Suprapubic skin (tissue), 4 donors: Measurements from ENCODE around the gene NPC1L1. TPM values are rescaled to one million over a fixed set of nuclear protein-coding genes. Genes with fewer than 3 reads are reported as not detected.
"Not testable (repeated sequence)": the region's sequence is repeated elsewhere in the genome, so short reads cannot be mapped to it uniquely, and the experiment has no call there.

Experiments
- DNase-seq, 2 donors: peaks; one replicate each; pipeline ENCODE4 v3.0.0-alpha.2; 2019; ENCODE audit warnings: low spot score in 2 of 2
- H3K27ac ChIP-seq: fragments of 200-600 bp; sonication (generic); one replicate; pipeline ENCODE4 v1.5.1; 2019
- H3K27me3 ChIP-seq: fragments of 200-600 bp; sonication (generic); one replicate; pipeline ENCODE4 v1.5.1; 2019
- H3K36me3 ChIP-seq: fragments of 200-600 bp; sonication (generic); one replicate; pipeline ENCODE4 v1.5.1; 2019
- H3K4me1 ChIP-seq: fragments of 200-600 bp; sonication (generic); one replicate; pipeline ENCODE4 v1.5.1; 2019
- H3K4me3 ChIP-seq: fragments of 200-600 bp; sonication (generic); one replicate; pipeline ENCODE4 v1.5.1; 2019; ENCODE audit warnings: mild to moderate bottlenecking
- H3K9me3 ChIP-seq: fragments of 200-600 bp; sonication (generic); one replicate; pipeline ENCODE4 v1.5.1; 2019
- EP300 ChIP-seq: sonication (generic); formaldehyde crosslinking; IDR thresholded peaks from one replicate; pipeline ENCODE4 v1.6.1; 2017; ENCODE audit warnings: antibody characterized with exemption
- POLR2A ChIP-seq, 2 donors: fragments of 450-650 bp; IDR thresholded peaks; one replicate each; pipeline ENCODE4 v1.6.1; 2017; ENCODE audit warnings: antibody characterized with exemption in 2 of 2, mild to moderate bottlenecking in 2 of 2, moderate library complexity in 2 of 2
- POLR2AphosphoS5 ChIP-seq, 3 donors: sonication (generic); formaldehyde crosslinking; IDR thresholded peaks; one replicate each; pipeline ENCODE4 v1.6.1; 2017; ENCODE audit warnings: antibody characterized with exemption in 3 of 3
- WGBS: methylation state at CpG from one replicate; pipeline ENCODE4 v1.1.5; 2018; 5-methylcytosine and 5-hydroxymethylcytosine counted together
- total RNA-seq, 4 donors: library from RNA; depleted of rRNA; stranded (reverse); fragments of >200 nt; gene quantifications; one replicate each; pipeline ENCODE4 v1.1.0, GENCODE V29; 2016
- TF ChIP-seq, protein P1 (sequence below), 2 donors: fragments of 200-600 bp in 1 of 2; fragments of 450-650 bp in 1 of 2; sonication (generic) in 1 of 2; IDR thresholded peaks; one replicate each; pipeline ENCODE4 v1.5.1; 2016 to 2019; ENCODE audit warnings: antibody characterized with exemption in 2 of 2, mild to moderate bottlenecking in 1 of 2, moderate library complexity in 1 of 2

Gene NPC1L1
- total RNA-seq, 4 donors from 2014 or later = 0.24 TPM; not detected in 3

DNA sequence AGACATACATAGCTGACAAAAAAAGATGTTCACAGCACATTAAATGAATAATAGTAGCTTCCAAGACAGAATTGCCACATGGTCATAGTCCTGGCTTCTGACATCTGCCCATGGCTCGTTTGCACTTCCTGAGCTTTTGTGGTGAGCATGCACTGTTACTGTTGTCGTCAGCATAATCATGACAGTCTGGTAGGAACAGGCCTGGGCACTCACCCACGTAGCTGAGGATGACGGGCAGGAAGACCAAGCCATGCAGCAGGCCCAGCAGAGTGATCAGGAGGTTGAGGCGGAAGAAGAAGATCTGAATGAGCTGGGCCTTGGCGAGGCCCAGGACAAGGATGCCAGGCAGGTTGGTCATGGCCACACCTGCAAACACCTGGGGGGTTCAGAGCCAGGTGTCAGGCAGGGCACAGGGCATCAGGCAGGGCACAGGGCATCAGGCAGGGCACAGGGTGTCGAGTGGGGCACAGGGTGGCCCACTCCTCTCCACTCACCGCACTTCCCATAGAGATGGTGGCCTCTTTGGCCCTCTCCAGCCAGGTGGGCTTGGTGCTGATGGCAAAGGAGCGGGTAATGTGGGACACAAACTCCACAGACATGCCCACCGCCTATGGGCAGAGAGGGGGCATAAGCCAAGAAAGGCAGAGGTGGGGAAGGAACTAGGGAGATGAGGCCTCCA, 25.4 kb downstream of the NPC1L1 start:
- H3K4me3 ChIP-seq = no peak overlapping the region
- no peaks in the 10 kb centered on the region for H3K27me3 ChIP-seq
- no peaks in the 10 kb centered on the region for H3K4me1 ChIP-seq
- DNase-seq = no peak
- no peaks in the 10 kb centered on the region for H3K36me3 ChIP-seq
- H3K9me3 ChIP-seq = no peaks in the 10 kb centered on the region
- H3K27ac ChIP-seq = no peak overlapping the region
- no peak for TF ChIP-seq EP300
- TF ChIP-seq POLR2AphosphoS5 (IDR thresholded peaks at IDR 0.05) = no peak
- no peak for TF ChIP-seq POLR2A (IDR thresholded peaks at IDR 0.05)
- TF ChIP-seq, protein P1, sequence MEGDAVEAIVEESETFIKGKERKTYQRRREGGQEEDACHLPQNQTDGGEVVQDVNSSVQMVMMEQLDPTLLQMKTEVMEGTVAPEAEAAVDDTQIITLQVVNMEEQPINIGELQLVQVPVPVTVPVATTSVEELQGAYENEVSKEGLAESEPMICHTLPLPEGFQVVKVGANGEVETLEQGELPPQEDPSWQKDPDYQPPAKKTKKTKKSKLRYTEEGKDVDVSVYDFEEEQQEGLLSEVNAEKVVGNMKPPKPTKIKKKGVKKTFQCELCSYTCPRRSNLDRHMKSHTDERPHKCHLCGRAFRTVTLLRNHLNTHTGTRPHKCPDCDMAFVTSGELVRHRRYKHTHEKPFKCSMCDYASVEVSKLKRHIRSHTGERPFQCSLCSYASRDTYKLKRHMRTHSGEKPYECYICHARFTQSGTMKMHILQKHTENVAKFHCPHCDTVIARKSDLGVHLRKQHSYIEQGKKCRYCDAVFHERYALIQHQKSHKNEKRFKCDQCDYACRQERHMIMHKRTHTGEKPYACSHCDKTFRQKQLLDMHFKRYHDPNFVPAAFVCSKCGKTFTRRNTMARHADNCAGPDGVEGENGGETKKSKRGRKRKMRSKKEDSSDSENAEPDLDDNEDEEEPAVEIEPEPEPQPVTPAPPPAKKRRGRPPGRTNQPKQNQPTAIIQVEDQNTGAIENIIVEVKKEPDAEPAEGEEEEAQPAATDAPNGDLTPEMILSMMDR (IDR thresholded peaks at IDR 0.05) = no peak
- 61% methylated on average over 10 of the region's 10 CpGs for WGBS

DNA sequence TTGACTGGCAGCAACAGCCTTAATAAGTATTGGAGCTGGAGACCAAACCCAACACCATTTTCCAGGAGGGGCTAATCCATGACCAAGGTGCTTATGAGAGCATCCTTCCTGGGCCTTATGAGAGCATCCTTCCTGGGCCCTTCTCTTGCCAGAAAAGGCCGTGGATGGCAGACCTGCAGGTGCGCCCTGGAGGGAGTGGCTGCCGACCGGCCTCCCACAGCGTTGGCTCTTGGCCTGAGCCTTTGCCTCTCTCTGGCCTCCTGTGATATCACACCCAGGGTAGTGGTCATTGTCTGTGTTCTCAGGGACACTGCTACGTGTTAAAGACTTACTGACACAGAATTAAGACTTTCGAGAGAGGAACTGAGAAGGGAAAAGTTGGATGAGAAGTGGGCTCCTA, 28.4 kb downstream of the NPC1L1 start:
- H3K4me1 ChIP-seq = no peaks in the 10 kb centered on the region
- no peaks in the 10 kb centered on the region for H3K36me3 ChIP-seq
- no peak for DNase-seq
- 88% methylated on average over 7 of the region's 7 CpGs for WGBS
- no peak overlapping the region for H3K4me3 ChIP-seq
- TF ChIP-seq POLR2AphosphoS5 (IDR thresholded peaks at IDR 0.05) = no peak
- no peak for TF ChIP-seq POLR2A (IDR thresholded peaks at IDR 0.05)
- TF ChIP-seq, protein P1 (IDR thresholded peaks at IDR 0.05) = no peak
- no peak for TF ChIP-seq EP300
- H3K27me3 ChIP-seq = no peaks in the 10 kb centered on the region
- no peak overlapping the region for H3K27ac ChIP-seq
- no peaks in the 10 kb centered on the region for H3K9me3 ChIP-seq

DNA sequence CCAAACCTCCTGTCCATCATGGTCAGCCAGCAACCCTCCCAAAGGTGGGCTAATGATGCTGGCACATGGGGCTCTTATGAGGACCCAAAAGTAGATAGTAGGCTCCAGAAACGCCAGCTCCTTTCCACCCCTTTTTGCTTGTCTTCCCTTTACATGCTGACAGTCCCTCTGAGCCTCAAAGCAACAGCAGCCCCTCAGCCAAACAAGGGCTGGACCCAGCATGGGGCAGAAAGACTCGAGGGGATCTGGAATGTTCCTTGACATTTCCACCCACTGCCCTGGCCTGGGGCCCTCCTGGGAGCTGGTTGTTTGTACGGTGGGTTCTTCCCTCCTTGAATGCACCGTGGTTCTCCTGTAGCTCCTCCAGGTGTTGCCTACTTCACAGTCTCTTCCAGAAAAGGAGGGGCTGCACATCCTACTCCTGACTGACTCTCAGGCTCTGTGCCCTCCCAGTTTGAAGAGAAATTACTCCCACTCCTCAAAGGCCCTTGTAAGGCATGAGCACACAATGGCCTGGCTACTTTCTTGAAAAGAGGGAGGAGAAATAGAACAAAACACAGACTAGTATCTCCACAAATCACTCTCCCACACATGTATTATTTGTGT, 29.2 kb downstream of the NPC1L1 start:
- Histone ChIP-seq H3K27ac (no peak overlapping the region), H3K9me3 (no peaks in the 10 kb centered on the region), H3K4me1 (no peaks in the 10 kb centered on the region), H3K27me3 (no peaks in the 10 kb centered on the region), H3K4me3 (no peak overlapping the region), H3K36me3 (no peaks in the 10 kb centered on the region)
- WGBS = 49% methylated on average over 4 of the region's 4 CpGs
- no peak for DNase-seq
- TF ChIP-seq POLR2AphosphoS5 (IDR thresholded peaks at IDR 0.05) = no peak
- no peak for TF ChIP-seq POLR2A (IDR thresholded peaks at IDR 0.05)

DNA sequence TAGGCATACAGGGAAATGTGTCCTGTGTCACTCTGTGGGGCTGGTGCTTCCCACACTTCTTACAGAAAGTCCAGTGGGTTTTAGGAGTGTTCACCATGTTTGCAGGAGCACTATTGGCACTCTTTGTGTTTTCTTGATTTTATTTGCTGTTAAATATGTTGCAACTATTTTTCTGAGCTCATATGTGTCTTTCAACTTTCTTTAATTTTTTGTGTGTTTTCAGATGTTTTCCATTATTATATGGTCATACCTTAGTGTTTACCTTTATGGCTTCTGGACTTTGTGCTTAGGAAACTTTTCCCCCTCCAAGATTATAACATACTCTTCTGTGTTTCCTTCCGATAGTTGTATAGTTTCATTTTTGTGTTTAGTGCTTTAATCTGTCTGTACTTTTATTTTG, 29.9 kb downstream of the NPC1L1 start:
- no peak for DNase-seq
- Histone ChIP-seq H3K4me3 (no peak overlapping the region), H3K27me3 (no peaks in the 10 kb centered on the region), H3K27ac (no peak overlapping the region), H3K9me3 (no peaks in the 10 kb centered on the region), H3K4me1 (no peaks in the 10 kb centered on the region), H3K36me3 (no peaks in the 10 kb centered on the region)
- TF ChIP-seq EP300 (no peak), POLR2A (IDR thresholded peaks at IDR 0.05) (no peak), POLR2AphosphoS5 (IDR thresholded peaks at IDR 0.05) (no peak)
- TF ChIP-seq, protein P1 (IDR thresholded peaks at IDR 0.05) = no peak
- WGBS = 77% methylated on average over 1 of the region's 1 CpG

DNA sequence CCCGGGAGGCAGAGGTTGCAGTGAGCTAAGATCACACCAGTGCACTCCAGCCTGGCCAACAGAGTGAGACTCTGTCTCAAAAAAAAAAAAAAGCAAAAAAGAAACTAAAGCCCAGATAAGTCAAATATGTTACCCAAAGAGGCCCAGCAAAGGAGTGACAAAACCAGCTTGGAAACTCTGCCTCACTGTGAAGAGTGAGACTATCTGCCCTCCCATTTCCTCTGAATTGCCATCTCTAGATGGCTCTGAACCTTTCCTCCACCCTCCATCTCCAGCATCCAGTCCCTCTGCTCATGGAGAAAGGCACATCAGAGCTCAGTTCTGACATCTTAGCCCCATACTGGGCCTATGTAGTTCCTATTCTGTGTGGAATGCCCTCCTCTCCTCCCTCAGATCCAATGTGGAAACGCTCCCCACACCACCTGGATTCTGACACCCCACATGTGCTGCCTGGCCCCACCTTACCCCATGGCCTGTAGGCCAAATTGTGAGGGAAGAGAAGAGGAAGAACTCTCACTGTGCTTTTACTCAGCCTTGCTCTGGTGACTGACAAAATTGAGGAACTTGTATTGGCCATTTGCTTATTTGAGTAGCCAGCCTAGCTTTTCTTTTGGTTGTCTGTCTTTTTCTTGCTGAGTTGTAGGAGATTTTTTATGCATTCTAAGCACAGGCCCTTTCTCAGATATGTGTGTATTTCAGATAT, 32.7 kb downstream of the NPC1L1 start:
- Histone ChIP-seq H3K4me3 (no peak overlapping the region), H3K4me1 (no peaks in the 10 kb centered on the region), H3K27ac (no peak overlapping the region), H3K27me3 (no peaks in the 10 kb centered on the region), H3K36me3 (no peaks in the 10 kb centered on the region), H3K9me3 (no peaks in the 10 kb centered on the region)
- 69% methylated on average over 2 of the region's 2 CpGs for WGBS
- DNase-seq = no peak
- no peak for TF ChIP-seq POLR2A (IDR thresholded peaks at IDR 0.05)
- no peak for TF ChIP-seq POLR2AphosphoS5 (IDR thresholded peaks at IDR 0.05)

DNA sequence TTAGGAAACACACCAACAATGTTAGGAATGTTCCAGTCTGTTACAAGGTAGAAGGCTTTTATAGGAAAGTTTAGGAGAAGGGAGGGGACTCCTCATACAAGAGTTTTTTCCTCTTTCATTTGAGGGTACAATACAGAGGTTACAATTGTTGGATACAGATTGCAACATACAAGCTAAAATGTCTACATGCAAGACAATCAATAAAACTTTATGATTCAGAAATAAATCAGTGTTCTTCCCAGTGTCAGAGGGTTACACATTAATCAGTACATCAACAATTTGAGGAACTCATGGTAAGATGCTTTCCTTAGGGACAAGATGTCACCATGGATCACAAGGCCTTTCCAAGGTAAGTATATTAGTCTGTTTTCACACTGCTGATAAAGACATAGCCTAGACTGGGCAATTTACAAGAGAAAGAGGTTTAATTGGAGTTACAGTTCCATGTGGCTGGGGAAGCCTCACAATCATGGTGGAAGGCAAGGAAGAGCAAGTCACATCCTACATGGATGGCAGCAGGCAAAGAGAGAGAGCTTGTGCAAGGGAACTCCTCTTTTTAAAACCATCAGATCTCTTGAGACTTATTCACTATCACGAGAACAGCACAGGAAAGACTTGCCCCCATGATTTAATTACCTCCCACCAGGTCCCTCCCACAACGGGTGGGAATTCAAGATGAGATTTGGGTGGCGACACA, 34.4 kb downstream of the NPC1L1 start:
- H3K4me1 ChIP-seq, H3K4me3 ChIP-seq, H3K36me3 ChIP-seq, H3K27me3 ChIP-seq, DNase-seq, H3K27ac ChIP-seq, H3K9me3 ChIP-seq: not testable (repeated sequence)
- 81% methylated on average over 3 of the region's 3 CpGs for WGBS
